Measurements from ENCODE around the gene ARHGAP22.

DNA sequence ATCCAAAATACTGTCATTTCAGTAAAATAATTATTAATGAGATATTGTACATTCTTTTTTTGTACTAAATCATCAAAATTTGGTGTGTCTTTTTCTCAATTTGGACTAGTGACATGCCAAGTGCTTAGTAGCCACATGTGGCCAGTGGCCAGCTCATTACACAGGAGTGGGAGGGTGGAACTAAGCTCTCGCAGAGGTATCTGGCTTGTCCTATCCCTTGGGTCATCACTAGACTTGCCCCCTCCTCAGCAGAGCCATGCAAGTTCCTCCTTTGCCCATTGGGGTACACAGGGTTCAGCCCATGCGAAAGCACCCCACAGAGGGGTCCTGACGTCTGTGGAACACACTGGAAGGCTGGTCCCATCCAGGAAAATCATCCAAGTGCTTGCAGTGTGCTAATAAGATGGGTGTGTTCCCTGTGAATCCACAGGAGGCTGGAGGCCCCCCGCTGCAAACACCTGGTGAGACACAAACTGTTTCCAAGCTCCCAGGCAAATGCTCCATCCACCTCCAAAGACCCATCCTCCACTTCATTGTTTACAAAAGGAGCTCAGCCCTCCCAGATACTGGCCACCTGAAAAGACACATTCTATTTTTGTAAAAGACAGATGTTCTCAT, 1.3 kb downstream of the ARHGAP22 start:
- TF ChIP-seq, protein P1, sequence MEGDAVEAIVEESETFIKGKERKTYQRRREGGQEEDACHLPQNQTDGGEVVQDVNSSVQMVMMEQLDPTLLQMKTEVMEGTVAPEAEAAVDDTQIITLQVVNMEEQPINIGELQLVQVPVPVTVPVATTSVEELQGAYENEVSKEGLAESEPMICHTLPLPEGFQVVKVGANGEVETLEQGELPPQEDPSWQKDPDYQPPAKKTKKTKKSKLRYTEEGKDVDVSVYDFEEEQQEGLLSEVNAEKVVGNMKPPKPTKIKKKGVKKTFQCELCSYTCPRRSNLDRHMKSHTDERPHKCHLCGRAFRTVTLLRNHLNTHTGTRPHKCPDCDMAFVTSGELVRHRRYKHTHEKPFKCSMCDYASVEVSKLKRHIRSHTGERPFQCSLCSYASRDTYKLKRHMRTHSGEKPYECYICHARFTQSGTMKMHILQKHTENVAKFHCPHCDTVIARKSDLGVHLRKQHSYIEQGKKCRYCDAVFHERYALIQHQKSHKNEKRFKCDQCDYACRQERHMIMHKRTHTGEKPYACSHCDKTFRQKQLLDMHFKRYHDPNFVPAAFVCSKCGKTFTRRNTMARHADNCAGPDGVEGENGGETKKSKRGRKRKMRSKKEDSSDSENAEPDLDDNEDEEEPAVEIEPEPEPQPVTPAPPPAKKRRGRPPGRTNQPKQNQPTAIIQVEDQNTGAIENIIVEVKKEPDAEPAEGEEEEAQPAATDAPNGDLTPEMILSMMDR (IDR thresholded peaks at IDR 0.05): no peak
- TF ChIP-seq POLR2AphosphoS5 (IDR thresholded peaks at IDR 0.05; ENCODE audit: low read depth, low read length): no peak
- TF ChIP-seq SIN3A (IDR thresholded peaks at IDR 0.05; ENCODE audit: borderline replicate concordance, insufficient read depth, low read depth, low read length): no peak
